GM11168 (cell line): ENCODE data around the gene ADGRL3.

Experiments
- in situ Hi-C: fragments of 300-500 bp; cut with MboI; formaldehyde crosslinking; loops from one replicate; pipeline ENCODE4 v1.12.0; 2022; ENCODE audit warnings: low sequenced_read_pairs; ENCODE audit not compliant: unreplicated experiment

Gene ADGRL3

DNA sequence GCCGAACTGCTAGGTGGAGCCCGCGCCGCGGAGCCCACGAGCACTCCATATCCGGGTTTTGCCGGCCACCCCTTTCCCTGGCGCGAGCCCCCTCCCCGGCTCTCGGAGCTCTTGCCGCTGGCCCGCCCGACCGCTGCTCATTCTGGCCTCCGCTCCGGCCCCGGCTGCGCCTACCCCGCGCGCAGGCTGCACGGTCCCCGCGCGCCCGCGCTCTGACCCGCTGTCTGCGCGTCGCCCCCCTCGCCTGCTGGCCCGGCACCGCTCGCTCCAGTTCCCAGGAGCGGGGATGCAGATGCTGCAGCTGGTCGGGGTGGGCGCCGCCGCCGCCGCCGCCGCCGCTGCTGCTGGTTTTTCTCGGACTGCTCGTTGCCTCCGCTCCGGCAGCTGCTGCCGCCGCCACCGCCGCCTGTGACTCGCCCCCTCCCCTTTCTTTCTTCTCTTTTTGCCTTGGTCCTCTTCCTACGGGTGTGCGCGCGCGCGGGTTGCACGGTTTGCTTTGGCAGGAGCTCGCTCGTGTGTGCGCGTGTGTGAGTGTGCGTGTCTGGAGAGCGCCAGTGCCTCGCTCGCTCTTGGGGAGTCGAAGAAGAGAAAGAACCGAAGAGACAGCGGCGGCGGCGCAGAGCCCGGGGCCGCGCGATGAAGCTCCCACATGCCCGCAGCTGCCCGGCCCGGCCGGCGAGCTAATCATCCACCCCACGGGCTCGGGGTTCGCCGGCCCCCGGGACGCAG is at the start of gene ADGRL3:
Gene ADGRL3 (plus strand): TSS at position 140 of the 729 bp plus-strand sequence.
- in situ Hi-C loops, result no loop called here

DNA sequence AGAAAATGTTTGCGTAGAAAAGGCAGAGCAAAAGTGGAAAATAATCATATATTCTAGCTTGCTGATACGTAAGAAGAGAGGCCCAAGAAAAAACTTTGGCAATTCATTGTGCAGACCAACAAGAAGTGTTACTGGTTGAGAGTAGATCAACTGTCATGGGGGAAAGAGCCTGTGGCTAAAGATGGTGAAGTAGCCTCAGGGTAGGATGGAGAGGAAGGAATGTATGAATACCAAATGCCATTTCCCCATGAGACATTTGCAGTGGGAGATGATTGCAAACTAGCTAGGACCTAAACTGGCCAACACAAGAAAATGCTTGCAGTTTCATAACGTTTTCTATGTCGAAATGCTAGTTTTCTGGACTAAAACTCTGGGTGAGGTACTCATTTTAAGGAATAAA is 47.7 kb upstream of the ADGRL3 start:
- in situ Hi-C loops, result no loop called here

DNA sequence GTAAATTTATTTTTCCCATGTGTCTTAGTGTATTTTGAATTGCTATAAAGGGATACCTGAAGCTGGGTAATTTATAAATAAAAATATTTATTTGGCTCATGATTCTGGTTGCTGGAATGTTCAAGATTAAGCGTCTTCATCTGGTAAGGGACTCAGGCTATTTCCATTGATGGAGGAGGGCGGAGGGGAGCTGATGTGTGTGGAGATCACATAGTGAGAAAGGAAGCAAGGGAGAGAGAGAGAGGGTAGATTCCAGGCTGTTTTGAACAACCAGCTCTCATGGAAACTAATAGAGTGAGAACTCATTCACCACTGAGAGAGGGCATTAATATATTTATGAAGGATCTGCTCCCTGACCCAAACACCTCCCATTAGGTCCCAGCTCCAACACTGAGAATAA is 39.6 kb upstream of the ADGRL3 start:
- in situ Hi-C loops, result no loop called here

DNA sequence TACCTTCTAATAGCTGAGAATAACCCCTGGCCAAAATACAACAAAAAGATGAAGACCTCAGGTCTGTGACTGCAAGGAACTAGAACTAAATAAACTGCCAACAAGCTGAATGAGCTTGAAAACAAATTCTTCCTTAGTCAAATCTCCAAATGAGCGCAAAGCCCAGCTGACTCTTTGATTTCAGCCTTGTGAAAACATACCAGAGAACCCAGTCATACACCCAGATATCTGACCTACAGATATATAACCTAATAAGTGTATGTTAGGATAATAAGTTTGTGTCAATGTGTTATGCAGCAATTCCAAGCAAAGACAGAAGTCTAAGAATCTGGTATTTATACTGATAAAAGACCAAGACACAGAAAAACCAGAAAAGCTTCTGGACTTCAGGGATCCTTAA is 38.0 kb upstream of the ADGRL3 start:
- in situ Hi-C loops, result no loop called here

DNA sequence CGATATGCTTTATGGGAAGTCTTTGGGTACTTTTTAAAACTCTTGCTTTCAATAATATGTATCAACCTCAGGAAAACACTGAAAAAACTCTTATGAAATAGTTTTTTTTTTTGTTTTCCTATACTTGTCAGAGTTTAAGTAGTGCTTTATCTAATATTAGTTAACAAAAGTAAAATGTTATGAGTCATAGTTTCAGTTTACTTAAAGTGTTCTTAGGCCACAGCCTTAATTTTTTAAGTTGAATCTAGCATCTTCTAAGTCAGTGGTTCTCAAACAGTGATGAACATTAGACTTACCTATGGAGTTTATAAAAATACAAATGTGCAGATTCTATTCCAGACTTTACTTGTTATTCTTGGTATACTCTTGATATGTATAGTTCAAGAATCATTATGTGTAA is 26.3 kb upstream of the ADGRL3 start:
- in situ Hi-C loops, result no loop called here

DNA sequence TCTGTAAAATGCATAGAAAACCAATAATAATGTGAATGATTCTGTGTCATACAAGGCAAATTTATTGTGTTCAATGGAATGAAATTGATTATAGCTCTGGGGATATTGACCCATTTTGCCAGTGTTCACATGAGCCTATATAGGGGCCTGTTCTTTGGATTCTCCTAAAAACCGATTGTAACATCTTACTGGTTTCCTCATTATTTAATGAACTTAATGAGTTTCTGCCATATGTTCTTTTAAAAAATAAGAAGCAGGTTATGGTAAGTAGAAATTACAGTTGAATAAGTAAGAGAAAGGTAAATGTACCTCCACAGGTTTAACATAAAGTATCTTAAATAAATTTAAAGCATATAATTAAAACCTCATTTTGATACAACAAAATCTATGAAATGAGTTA is 24.6 kb upstream of the ADGRL3 start:
- in situ Hi-C loops, result no loop called here

DNA sequence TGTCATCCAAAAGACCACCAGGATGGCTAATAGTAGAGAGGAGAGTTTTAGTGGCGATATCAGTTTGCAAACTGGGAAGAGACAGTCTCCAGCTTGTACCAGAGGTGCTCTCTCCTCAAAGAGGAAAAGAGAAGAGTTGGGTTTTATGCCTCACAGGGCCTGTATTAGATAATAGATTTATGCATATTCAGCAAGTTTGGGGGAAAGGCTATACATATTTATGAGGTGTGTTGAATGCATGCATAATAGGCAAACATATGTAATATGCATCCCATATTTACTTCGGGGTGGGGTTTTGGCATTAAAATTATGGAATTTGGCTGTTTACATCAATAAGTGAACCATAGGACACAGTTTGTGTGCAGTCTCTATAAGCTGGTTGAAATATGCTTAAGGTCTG is 22.8 kb upstream of the ADGRL3 start:
- in situ Hi-C loops, result no loop called here

- in situ Hi-C loops, result no loop called here
Observed at GRCh38 chr4:61180405-61180804, 19.7 kb upstream of the ADGRL3 start.

DNA sequence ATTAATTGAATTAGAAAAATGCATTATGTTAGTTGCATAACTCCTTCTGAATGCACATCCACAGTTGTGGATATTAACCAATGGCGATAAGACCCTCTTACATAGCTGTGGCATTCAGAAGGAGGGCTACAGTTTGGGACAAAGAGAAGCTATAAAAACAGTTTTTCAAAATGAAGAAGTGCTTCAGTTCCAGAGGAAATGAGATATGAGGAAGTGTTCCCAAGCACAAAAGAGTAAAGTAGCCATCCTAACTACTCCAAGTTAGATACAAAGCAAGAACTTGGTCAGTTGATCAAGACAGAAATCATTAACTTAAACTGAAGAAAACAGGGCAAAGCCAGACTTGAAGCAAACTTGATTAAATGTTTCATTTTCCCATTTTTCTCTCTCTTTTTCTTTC is 17.2 kb upstream of the ADGRL3 start:
- in situ Hi-C loops, result no loop called here

- in situ Hi-C loops, result no loop called here
Observed at GRCh38 chr4:61185288-61185687, 14.8 kb upstream of the ADGRL3 start.

DNA sequence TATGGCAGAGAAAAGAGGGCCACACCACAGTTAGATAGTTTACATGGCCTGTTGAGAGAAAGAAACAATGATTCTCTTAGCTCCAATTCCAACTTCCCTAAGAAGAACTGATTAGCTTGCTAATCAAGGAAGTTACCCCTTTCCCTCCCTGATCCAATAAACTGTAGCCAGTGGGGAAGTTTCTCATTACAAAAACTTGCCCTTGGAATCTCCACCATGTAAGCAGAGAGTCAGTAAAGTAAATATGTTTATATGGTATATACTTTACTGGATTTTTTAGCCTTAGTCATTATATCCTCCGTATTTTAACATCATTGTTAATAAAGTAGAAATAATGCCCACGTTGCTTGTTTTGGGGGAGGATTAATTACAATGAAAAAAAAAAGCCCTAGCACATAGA is 7.7 kb upstream of the ADGRL3 start:
- in situ Hi-C loops, result no loop called here

DNA sequence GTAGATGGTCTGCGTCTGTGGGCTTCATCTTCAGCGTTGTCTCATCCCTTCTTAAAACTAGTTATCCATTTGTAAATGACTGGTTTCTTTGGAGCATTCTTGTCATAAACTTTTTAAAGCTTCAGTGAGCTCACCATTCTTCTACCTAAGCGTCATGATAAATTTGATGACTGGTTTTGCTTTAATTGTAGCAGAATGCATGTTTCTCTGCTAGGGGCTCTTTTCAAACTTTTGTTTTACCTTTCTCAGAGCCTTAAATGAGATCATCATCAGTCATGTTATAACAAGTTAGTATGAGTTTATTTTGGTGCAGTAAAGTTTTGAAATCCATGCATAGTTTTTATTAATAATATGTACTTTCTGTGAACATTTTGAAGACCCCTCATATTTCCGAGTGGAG is 6.3 kb upstream of the ADGRL3 start:
- in situ Hi-C loops, result no loop called here

DNA sequence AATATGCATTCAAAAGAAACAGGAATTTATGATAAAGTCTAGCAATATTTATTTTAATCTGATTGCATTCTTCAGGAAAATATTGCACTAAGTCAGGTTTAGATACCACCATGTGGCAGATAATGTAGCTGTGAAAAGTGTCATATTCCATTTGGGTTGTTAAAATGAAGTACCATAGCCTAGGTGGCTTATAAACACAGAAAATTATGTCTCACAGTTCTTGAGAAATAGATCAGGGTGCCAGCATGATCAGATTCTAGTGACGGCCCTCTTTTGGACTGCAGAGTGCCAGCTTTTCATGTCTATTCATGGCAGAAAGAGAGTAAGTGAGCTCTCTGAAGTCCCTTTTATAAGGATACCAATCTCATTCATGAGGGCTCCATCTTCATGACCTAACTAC is 5.6 kb upstream of the ADGRL3 start:
- in situ Hi-C loops, result no loop called here

- in situ Hi-C loops, result no loop called here
Observed at GRCh38 chr4:61195101-61195500, 5.0 kb upstream of the ADGRL3 start.

- in situ Hi-C loops, result no loop called here
Observed at GRCh38 chr4:61198686-61199085, 1.4 kb upstream of the ADGRL3 start.

GRCh38 chr4:61199873-61200186 is 296 bp upstream of the ADGRL3 start:
- in situ Hi-C loops, result no loop called here

- in situ Hi-C loops, result no loop called here
Observed at GRCh38 chr4:61200916-61201526, 895 bp downstream of the ADGRL3 start.

DNA sequence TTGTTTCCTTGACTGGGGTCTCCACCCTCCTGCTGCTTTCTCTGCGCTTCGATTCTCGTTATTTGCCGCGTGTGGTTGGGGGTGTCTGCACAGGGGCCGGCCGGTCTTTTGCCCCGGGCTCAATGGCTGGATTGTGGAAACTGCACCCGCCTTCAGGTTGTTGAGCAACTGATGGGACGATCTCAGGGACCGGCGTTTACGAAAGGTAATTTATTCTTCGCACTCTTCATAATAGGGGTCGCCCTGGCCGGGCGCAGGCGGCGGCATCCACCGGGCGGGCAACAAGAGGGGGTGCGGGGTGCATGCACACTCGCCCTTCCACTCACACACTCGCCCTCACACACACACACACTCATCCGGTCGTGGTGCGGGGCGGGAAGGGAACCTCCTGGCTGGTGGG is 1.4 kb downstream of the ADGRL3 start:
- in situ Hi-C loops, result no loop called here

DNA sequence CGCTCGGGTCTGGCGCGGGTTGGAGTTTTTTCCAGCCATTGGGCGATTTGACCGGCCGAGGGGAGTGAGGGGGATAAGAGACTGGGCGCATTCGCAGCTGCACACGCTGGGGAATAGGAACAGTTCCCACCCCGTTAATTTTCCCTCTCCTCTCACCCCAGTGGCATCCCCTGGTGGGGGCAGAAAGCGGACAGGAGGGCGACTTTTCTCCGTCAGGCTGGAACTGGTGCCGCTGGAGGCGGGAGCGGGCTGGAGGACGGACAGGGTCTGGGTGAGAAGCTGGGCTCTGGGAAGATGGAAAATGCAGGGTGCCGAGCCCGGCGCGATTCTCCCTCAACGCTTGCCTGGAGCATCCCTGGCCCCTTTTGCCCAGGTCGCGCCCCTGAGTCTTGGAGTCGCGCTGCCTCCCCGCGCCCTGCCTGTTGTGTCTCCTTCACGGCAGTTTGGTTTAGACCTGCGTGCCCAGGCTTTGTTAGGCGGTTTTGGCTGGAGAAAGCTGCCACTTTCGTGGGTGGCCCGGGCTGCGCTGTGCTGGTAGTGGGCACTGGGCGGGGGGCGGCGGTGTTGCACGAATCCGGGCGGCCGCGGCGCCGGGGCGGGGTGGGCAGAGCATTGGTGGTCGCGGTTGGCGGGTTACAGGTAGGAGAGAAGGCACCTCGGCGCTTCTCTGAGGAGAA is 2.0 kb downstream of the ADGRL3 start:
- in situ Hi-C loops, result no loop called here

DNA sequence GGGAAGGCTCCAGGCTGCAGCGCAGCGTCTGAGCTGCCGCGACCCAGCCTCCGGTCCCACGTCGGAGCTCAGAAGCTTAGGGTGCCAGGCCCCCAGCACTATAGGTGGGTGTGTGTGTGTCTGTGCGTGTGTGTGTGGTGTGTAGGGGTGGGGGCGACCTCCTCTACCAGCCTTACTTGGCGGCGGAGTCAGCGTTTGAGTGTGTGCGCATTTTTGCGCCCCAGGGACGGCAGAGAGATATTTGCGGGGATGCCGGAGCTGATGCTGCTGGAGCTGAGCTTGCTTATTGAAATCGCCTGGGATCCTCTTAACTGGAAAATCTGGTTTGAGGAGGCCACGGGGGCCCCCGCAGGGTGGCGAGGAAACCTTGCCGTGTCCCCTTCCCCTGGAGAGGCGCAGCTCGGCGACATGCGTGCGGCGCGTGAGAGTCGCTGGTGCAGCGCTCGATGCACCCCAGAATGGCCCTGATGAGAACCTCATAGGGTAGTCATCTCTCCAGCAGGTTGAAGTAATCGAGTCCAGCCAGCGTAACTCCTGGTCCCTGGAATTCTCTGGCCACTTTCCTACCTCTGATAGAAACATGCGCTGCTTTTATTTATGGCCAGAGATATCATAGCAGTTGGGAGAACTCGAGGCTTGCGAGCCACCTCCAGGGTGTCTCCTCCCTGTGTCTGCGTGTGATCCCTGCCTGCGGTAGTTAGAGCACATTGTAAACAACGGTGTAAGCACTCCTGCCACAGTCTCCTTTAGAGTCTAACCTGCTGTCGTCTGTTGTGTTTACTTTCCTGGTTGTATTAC is 2.7 kb downstream of the ADGRL3 start:
- in situ Hi-C loops, result no loop called here

GRCh38 chr4:61203436-61203790 is 3.3 kb downstream of the ADGRL3 start:
- in situ Hi-C loops, result no loop called here
